ENCODE measurements around the gene NUDCD2.

- TF ChIP-seq CTCF (conservative IDR thresholded peaks at IDR 0.05 in 1 of 2, IDR thresholded peaks at IDR 0.05 in 1 of 2; ENCODE audit: extremely low read depth in 1 of 2, insufficient read depth in 1 of 2, low read depth in 1 of 2, low read length in 2 of 2) (no peak), EZH2 (IDR thresholded peaks at IDR 0.05; ENCODE audit: borderline replicate concordance, low read length) (no peak)
These were observed 15.4 kb downstream of the NUDCD2 start for GRCh38 chr5:163444526-163444925.

Measured in mammary epithelial cell (primary cell).